H1 (cell line): Measurements from ENCODE around the gene ZBTB38. TPM values are rescaled to one million over a fixed set of nuclear protein-coding genes. Genes with fewer than 3 reads are reported as not detected.

Experiments
- CTCF ChIA-PET: fragments of 300-600 bp; sonication (Branson Sonifier 250); formaldehyde crosslinking; loops from one replicate; lab custom pipeline; 2021; ENCODE audit not compliant: partially characterized antibody; lab: Charles Lee
- POLR2A ChIA-PET: fragments of 300-600 bp; sonication (Branson Sonifier 250); formaldehyde crosslinking; loops from one replicate; lab custom pipeline; 2021; ENCODE audit warnings: inconsistent platforms; ENCODE audit not compliant: partially characterized antibody; lab: Charles Lee
- DNase-seq, 2 experiments: peaks; one replicate each; pipeline versions ENCODE4 v3.0.0 to v3.0.0-alpha.2; 2010 to 2022; ENCODE audit warnings: low spot score in 2 of 2, low read depth in 1 of 2, mixed read lengths in 1 of 2
- FAIRE-seq: peaks from 2 replicates; lab custom pipeline; 2011; peaks lifted over from hg19 to GRCh38; lab: Jason Lieb, UNC
- H2AFZ ChIP-seq: 2 replicates; pipeline ENCODE4 v1.8.1; 2012; ENCODE audit warnings: low read length, inconsistent platforms
- H2AK5ac ChIP-seq: 2 replicates; pipeline ENCODE4 v1.6.1; 2013; ENCODE audit warnings: low read depth, low read length
- H2BK120ac ChIP-seq: replicated peaks from 2 replicates; pipeline ENCODE3; 2013; ENCODE audit warnings: low read depth, low read length, inconsistent platforms
- H2BK12ac ChIP-seq: 2 replicates; pipeline ENCODE4 v1.6.1; 2013; ENCODE audit warnings: low read depth, low read length
- H2BK15ac ChIP-seq: 2 replicates; pipeline ENCODE4 v1.6.1; 2013; ENCODE audit warnings: low read length
- H2BK20ac ChIP-seq: 2 replicates; pipeline ENCODE4 v1.6.1; 2013; ENCODE audit warnings: low read length
- H2BK5ac ChIP-seq: 2 replicates; pipeline ENCODE4 v1.6.1; 2013; ENCODE audit warnings: low read depth, low read length
- H3K14ac ChIP-seq: 2 replicates; pipeline ENCODE4 v1.6.1; 2013; ENCODE audit warnings: inconsistent platforms; ENCODE audit not compliant: insufficient read length
- H3K18ac ChIP-seq: 2 replicates; pipeline ENCODE4 v1.6.1; 2013; ENCODE audit warnings: low read length; ENCODE audit errors: extremely low read depth
- H3K23ac ChIP-seq: 2 replicates; pipeline ENCODE4 v1.6.1; 2013; ENCODE audit warnings: inconsistent platforms; ENCODE audit not compliant: insufficient read length
- H3K23me2 ChIP-seq: 2 replicates; pipeline ENCODE4 v1.6.1; 2013; ENCODE audit warnings: low read depth, low read length
- H3K27ac ChIP-seq: 2 replicates; pipeline ENCODE4 v1.6.1; 2011; ENCODE audit warnings: low read depth, low read length, inconsistent platforms
- H3K27me3 ChIP-seq, 4 experiments: replicated peaks in 1 of 4; 1 replicate in 1 of 4; 2 replicates in 3 of 4; pipeline versions ENCODE4 v1.6.1 to v1.8.1; 2011 to 2013; ENCODE audit warnings: low read length in 3 of 4, mild to moderate bottlenecking in 3 of 4, inconsistent platforms in 2 of 4, mixed read lengths in 2 of 4, moderate library complexity in 1 of 4; ENCODE audit not compliant: control insufficient read depth in 3 of 4, insufficient read depth in 3 of 4; ENCODE audit errors: extremely low read depth in 1 of 4
- H3K36me3 ChIP-seq, 4 experiments: 2 replicates each; pipeline versions ENCODE4 v1.6.1 to v1.8.1; 2011 to 2013; ENCODE audit warnings: mild to moderate bottlenecking in 4 of 4, low read length in 3 of 4, moderate library complexity in 2 of 4, control low read depth in 1 of 4, inconsistent platforms in 1 of 4; ENCODE audit not compliant: insufficient read depth in 4 of 4, control insufficient read depth in 2 of 4
- H3K4ac ChIP-seq: replicated peaks from 2 replicates; pipeline ENCODE3; 2013; ENCODE audit warnings: low read length, low read depth, mixed read lengths, inconsistent platforms; ENCODE audit not compliant: insufficient read length
- H3K4me1 ChIP-seq, 4 experiments: replicated peaks in 1 of 4; 1 replicate in 1 of 4; 2 replicates in 3 of 4; pipeline versions ENCODE4 v1.6.1 to v1.8.1; 2011 to 2013; ENCODE audit warnings: low read length in 3 of 4, inconsistent platforms in 2 of 4, mixed read lengths in 1 of 4; ENCODE audit not compliant: insufficient read depth in 4 of 4, control insufficient read depth in 3 of 4
- H3K4me2 ChIP-seq, 2 experiments: 2 replicates each; pipeline versions ENCODE4 v1.6.1 to v1.8.1; 2011 to 2013; ENCODE audit warnings: low read depth in 2 of 2, low read length in 2 of 2, control low read depth in 1 of 2, inconsistent platforms in 1 of 2, mild to moderate bottlenecking in 1 of 2; ENCODE audit not compliant: insufficient read depth in 1 of 2
- H3K4me3 ChIP-seq, 4 experiments: fragments of 200-600, 300-600 bp in 1 of 4; sonication (generic), shearing (Covaris generic), sonication (Bioruptor Twin) in 1 of 4; 2 replicates each; pipeline versions ENCODE4 v1.5.1 to v1.8.1; 2011 to 2016; ENCODE audit warnings: low read length in 4 of 4, low read depth in 3 of 4, control low read depth in 2 of 4, inconsistent platforms in 2 of 4, mild to moderate bottlenecking in 2 of 4, mixed read lengths in 1 of 4, moderate library complexity in 1 of 4; ENCODE audit not compliant: insufficient read depth in 2 of 4; ENCODE audit errors: extremely low read depth in 1 of 4
- H3K56ac ChIP-seq: replicated peaks from 2 replicates; pipeline ENCODE3; 2013; ENCODE audit warnings: low read depth, mild to moderate bottlenecking, mixed read lengths, low read length, inconsistent platforms; ENCODE audit not compliant: insufficient read length
- H3K79me1 ChIP-seq: 2 replicates; pipeline ENCODE4 v1.6.1; 2013; ENCODE audit warnings: low read depth, low read length, control low read depth
- H3K79me2 ChIP-seq, 2 experiments: 2 replicates each; pipeline versions ENCODE4 v1.6.1 to v1.8.1; 2012 to 2013; ENCODE audit warnings: low read length in 2 of 2, mild to moderate bottlenecking in 2 of 2, inconsistent platforms in 1 of 2; ENCODE audit not compliant: insufficient read depth in 2 of 2, control insufficient read depth in 1 of 2
- H3K9ac ChIP-seq, 4 experiments: replicated peaks in 1 of 4; 1 replicate in 1 of 4; 2 replicates in 3 of 4; pipeline versions ENCODE4 v1.6.1 to v1.8.1; 2011 to 2013; ENCODE audit warnings: low read depth in 3 of 4, low read length in 3 of 4, control low read depth in 2 of 4, mild to moderate bottlenecking in 2 of 4, moderate library complexity in 2 of 4, inconsistent platforms in 1 of 4; ENCODE audit errors: extremely low read depth in 1 of 4
- H3K9me3 ChIP-seq, 2 experiments: 2 replicates each; pipeline versions ENCODE4 v1.6.1 to v1.8.1; 2012 to 2013; ENCODE audit warnings: mild to moderate bottlenecking in 2 of 2, moderate library complexity in 2 of 2, control low read depth in 1 of 2, inconsistent platforms in 1 of 2, low read depth in 1 of 2, low read length in 1 of 2, mixed read lengths in 1 of 2; ENCODE audit not compliant: insufficient read depth in 2 of 2
- H4K20me1 ChIP-seq, 2 experiments: replicated peaks in 1 of 2; 2 replicates each; pipeline versions ENCODE3 to v1.8.1; 2011 to 2013; ENCODE audit warnings: inconsistent platforms in 2 of 2, low read length in 2 of 2, mild to moderate bottlenecking in 1 of 2; ENCODE audit not compliant: insufficient read depth in 2 of 2, control insufficient read depth in 1 of 2
- H4K5ac ChIP-seq: 2 replicates; pipeline ENCODE4 v1.6.1; 2013; ENCODE audit warnings: low read length, low read depth, mixed read lengths, inconsistent platforms; ENCODE audit not compliant: insufficient read length
- H4K8ac ChIP-seq: 2 replicates; pipeline ENCODE4 v1.8.0; 2013; ENCODE audit warnings: mild to moderate bottlenecking, moderate library complexity, low read length, inconsistent platforms; ENCODE audit not compliant: insufficient read depth; ENCODE audit errors: extremely low read depth
- H4K91ac ChIP-seq: replicated peaks from 2 replicates; pipeline ENCODE3; 2013; ENCODE audit warnings: low read length, mixed read lengths, inconsistent platforms; ENCODE audit not compliant: insufficient read length
- ASH2L ChIP-seq: fragments of 200-600, 300-600 bp; sonication (generic); IDR thresholded peaks from one replicate; pipeline ENCODE4 v1.7.1; 2017; ENCODE audit warnings: low read length
- CTBP2 ChIP-seq: IDR thresholded peaks from 2 replicates; pipeline ENCODE4 v1.7.0; 2011; ENCODE audit warnings: borderline replicate concordance, mild to moderate bottlenecking, moderate library complexity, mixed read lengths, low read length; ENCODE audit not compliant: insufficient read depth, insufficient read length
- CTCF ChIP-seq, 3 experiments: IDR thresholded peaks; 1 replicate in 2 of 3; 2 replicates in 1 of 3; pipeline versions ENCODE4 v1.5.1 to v1.6.1; 2011; ENCODE audit warnings: low read length in 3 of 3, mild to moderate bottlenecking in 3 of 3, inconsistent platforms in 2 of 3, low read depth in 1 of 3, moderate library complexity in 1 of 3; ENCODE audit not compliant: insufficient read depth in 1 of 3; ENCODE audit errors: control extremely low read depth in 1 of 3
- E2F6 ChIP-seq: IDR thresholded peaks from 2 replicates; pipeline ENCODE4 v1.6.1; 2012; ENCODE audit warnings: inconsistent platforms
- HDAC6 ChIP-seq: IDR thresholded peaks from one replicate; pipeline ENCODE4 v1.7.1; 2012; ENCODE audit warnings: low read depth, mild to moderate bottlenecking, inconsistent platforms, low read length, moderate library complexity
- POU5F1 ChIP-seq: IDR thresholded peaks from 2 replicates; pipeline ENCODE4 v1.6.1; 2011; ENCODE audit warnings: low read depth, mild to moderate bottlenecking, low read length, moderate library complexity
- RXRA ChIP-seq: IDR thresholded peaks from 2 replicates; pipeline ENCODE4 v1.6.1; 2011; ENCODE audit warnings: low read depth, mild to moderate bottlenecking, low read length, moderate library complexity; ENCODE audit not compliant: insufficient read depth
- SIX5 ChIP-seq: IDR thresholded peaks from 2 replicates; pipeline ENCODE4 v1.6.1; 2011; ENCODE audit warnings: mild to moderate bottlenecking, low read depth, low read length
- SRF ChIP-seq: IDR thresholded peaks from 2 replicates; pipeline ENCODE4 v1.6.1; 2011; ENCODE audit warnings: mild to moderate bottlenecking, low read depth, low read length, moderate library complexity
- TAF1 ChIP-seq: IDR thresholded peaks from 2 replicates; pipeline ENCODE4 v1.6.1; 2011; ENCODE audit warnings: mild to moderate bottlenecking, low read depth, low read length
- TAF7 ChIP-seq: optimal IDR thresholded peaks from 2 replicates; pipeline ENCODE3; 2011; ENCODE audit warnings: low read depth, mild to moderate bottlenecking, inconsistent platforms, low read length, moderate library complexity, borderline replicate concordance
- YY1 ChIP-seq: IDR thresholded peaks from 2 replicates; pipeline ENCODE4 v1.6.1; 2011; ENCODE audit warnings: low read depth, mild to moderate bottlenecking, low read length
- WGBS, 2 experiments: shearing (Covaris generic) in 1 of 2; methylation state at CpG; one replicate each; pipeline versions ENCODE4 v1.1.6 to v1.1.7; 2013 to 2015; ENCODE audit warnings: low lambda C conversion rate in 2 of 2, mixed read lengths in 2 of 2, inconsistent platforms in 1 of 2, low coverage in 1 of 2, missing lambda C conversion rate in 1 of 2; ENCODE audit not compliant: insufficient replicate concordance in 2 of 2, insufficient coverage in 1 of 2, insufficient read length in 1 of 2; ENCODE audit errors: extremely low coverage in 1 of 2, missing lambda C conversion rate in 1 of 2; 5-methylcytosine and 5-hydroxymethylcytosine counted together
- polyA plus RNA-seq, 7 experiments: library from polyadenylated mRNA; depleted of rRNA in 3 of 7; stranded (reverse) in 5 of 7; unstranded in 2 of 7; fragments of >200 nt in 5 of 7; fragments of 200-250 nt in 2 of 7; gene quantifications; 1 replicate in 5 of 7; 2 replicates in 1 of 7; 4 replicates in 1 of 7; pipeline versions ENCODE4 v1.2.1 to v1.2.3, GENCODE V29; 2011 to 2013; ENCODE audit warnings: missing spikeins in 2 of 7, mixed read lengths in 2 of 7
- total RNA-seq: library from RNA; stranded (reverse); fragmentation: NEBNext Ultra II Directional; extraction: Animal tissue kit (Norgen Biotek cat#: 25700); gene quantifications from 2 replicates; pipeline ENCODE4 v1.2.1, GENCODE V29; 2021

ZBTB38 gene
- total and polyA plus RNA-seq, 2 of the 8 experiments (the other 6 are each of a cell fraction or from before 2014, with no cell fraction given) = 4.4 to 10.5 TPM

GRCh38 chr3:141399200-141399599 lies 30.9 kb downstream of the ZBTB38 start:
- Histone ChIP-seq H3K23ac (no peak overlapping the region), H3K79me1 (no peaks in the 10 kb centered on the region), H2BK120ac (no peak overlapping the region), H4K20me1 (no peaks in the 10 kb centered on the region), H3K4ac (no peak overlapping the region), H3K23me2 (peaks cover 4% of the 10 kb centered on the region; the same call in 1 of the 2 replicates), H2AFZ (no peak overlapping the region), H4K91ac (no peak overlapping the region), H3K4me3 (no peak overlapping the region), H2BK5ac (no peak overlapping the region), H3K36me3 (no peaks in the 10 kb centered on the region), H2BK20ac (no peak overlapping the region), H2BK15ac (no peak overlapping the region), H3K4me1 (peaks cover 0 to 7% (median 4%) of the 10 kb centered on the region in 4 experiments; a peak in 4 of 7 replicates), H3K9ac (no peak overlapping the region), H4K8ac (no peak overlapping the region), H2AK5ac (no peak overlapping the region), H3K56ac (no peak overlapping the region), H3K4me2 (no peak overlapping the region), H4K5ac (no peak overlapping the region), H3K27me3 (peaks cover 0 to 11% (median 7%) of the 10 kb centered on the region in 4 experiments; a peak in 5 of 7 replicates), H3K27ac (no peak overlapping the region), H2BK12ac (no peak overlapping the region), H3K79me2 (no peaks in the 10 kb centered on the region), H3K18ac (no peak overlapping the region), H3K9me3 (no peaks in the 10 kb centered on the region), H3K14ac (no peak overlapping the region)
- POLR2A ChIA-PET = no interaction called here
- DNase-seq (no peak), FAIRE-seq (no peak)
- CTCF ChIA-PET = no interaction called here
- WGBS, 2 experiments = 77% methylated on average over 2 of the region's 2 CpGs; no CpG with 5 or more reads in 1 of the 2 experiments
- TF ChIP-seq RXRA = no peak
- no peak for TF ChIP-seq TAF7
- no peak for TF ChIP-seq TAF1
- TF ChIP-seq SRF = no peak
- no peak for TF ChIP-seq CTCF (IDR thresholded peaks at IDR 0.05; ENCODE audit: control extremely low read depth in 1 of 3, insufficient read depth in 1 of 3, low read depth in 1 of 3, low read length in 3 of 3)
- TF ChIP-seq HDAC6 = no peak
- no peak for TF ChIP-seq ASH2L
- no peak for TF ChIP-seq YY1
- no peak for TF ChIP-seq SIX5
- no peak for TF ChIP-seq E2F6
- no peak for TF ChIP-seq POU5F1
- no peak for TF ChIP-seq CTBP2
